HS-5 (cell line): ENCODE measurements around the gene PXT1.
"Not testable (repeated sequence)": the region's sequence is repeated elsewhere in the genome, so short reads cannot be mapped to it uniquely, and the experiment has no call there.

Experiments used
- DNase-seq: peaks from one replicate; pipeline ENCODE4 v3.0.0-alpha.2; 2012; ENCODE audit warnings: low read depth

The PXT1 gene

GRCh38 chr6:36443471-36444428 is 1.1 kb upstream of the PXT1 start:
- peak; percentile 14 for DNase-seq

- DNase-seq: no peak
These were observed 467 bp downstream of the PXT1 start for GRCh38 chr6:36442103-36442670.

DNA sequence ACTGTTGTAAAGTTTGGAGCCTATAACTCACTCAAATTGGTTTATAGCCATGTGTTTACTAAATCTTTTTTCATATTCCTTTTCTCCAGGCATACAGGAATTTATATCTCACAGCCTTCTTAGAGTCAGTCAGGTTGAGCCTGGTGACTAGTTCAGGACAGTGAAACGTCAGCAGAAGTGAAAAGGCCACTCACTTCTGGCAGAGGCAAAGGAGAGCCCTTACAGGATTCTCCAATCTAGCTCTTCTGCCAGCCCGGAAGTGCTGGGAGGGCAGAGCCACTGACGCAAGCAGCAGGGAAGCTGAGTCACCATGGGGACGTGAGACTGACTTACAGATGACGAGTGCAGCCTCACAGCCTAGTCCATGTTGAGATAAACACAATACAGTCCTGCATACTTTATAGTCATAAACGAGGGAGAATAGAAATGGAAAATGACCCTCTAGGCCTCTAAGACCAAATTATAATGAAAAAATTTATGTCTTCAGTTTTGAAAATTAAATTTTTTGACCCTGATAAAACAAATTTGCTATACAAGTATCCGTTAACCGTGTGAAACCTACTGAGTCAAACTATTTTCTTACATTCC is 1.3 kb downstream of the PXT1 start:
- peak; percentile 98 for DNase-seq

DNA sequence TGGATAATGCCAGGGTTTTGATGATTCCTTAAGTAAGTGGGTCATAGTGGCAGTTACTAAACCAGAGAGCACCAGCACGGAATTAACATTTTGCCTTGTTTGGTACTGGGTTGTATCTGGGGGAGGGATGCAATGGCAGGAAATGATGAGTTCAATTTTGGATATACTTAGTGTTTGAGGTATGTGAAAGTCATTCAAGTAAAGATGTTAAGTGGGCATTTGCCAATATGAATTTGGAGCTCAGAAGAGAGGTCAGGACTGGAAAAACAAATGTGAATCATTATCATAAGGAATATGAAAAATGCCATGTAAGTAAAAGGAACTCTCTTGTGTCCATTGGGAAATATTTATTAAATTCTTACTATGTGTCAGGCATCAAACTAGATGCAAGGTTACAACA is 6.2 kb downstream of the PXT1 start:
- DNase-seq: peak; percentile 90

- DNase-seq: peak; percentile 79
These were observed 10.4 kb downstream of the PXT1 start for GRCh38 chr6:36432151-36432671.

DNA sequence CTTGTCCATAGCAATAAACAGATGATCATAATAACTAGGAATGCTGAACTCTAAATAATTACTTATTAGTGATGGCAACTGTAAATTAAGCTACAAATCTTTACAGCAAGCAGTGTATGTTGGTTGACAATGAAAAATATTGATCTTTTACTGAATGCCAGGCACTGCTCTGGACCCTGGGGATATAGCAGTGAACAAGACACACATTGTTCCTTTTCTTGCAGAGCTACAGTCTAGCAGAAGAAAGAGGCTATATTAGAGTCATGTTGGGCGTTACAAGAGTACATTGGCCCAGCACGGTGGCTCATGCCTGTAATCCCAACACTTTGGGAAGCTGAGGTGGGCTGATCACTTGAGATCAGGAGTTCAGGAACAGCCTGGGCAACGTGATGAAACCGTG is 11.5 kb downstream of the PXT1 start:
- DNase-seq: no peak

DNA sequence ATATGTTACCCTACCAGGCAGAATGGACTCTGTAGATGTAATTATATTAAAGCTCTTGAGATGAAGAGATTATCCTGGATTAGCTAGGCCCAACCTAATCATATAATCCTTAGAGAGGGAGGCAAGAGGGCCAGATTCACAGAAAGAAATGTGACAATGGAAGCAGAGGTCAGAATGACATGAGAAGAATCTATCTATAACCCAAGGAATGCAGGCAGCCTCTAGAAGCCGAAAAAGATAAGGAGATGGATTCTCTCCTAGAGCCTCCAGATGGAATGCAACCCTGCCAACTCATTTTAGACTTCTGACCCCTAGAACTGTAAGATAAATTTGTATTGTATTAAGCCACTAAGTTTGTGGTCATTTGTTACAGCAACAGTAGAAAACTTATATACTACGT is 12.3 kb downstream of the PXT1 start:
- DNase-seq: peak; percentile 31

DNA sequence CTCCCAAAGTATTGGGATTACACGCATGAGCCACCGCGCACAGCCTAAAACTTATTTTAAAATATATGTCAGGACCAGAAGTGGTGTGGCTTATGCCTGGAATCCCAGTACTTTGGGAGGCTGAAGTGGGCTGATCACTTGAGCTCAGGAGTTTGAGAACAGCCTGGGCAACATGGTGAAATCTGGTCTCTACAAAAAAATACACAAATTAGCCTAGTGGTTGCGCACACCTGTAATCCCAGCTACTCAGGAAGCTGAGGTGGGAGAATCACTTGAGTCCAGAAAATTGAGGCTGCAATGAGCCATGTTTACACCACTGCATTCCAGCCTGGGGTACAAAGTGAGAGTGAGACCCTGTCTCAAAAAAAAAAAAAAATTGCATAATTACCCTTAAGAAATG is 13.7 kb downstream of the PXT1 start:
- DNase-seq: no peak

- DNase-seq: no peak
These were observed 16.0 kb downstream of the PXT1 start for GRCh38 chr6:36426622-36427021.

- peak; percentile 87 for DNase-seq
These were observed 19.4 kb downstream of the PXT1 start for GRCh38 chr6:36423101-36423824.

GRCh38 chr6:36422714-36423100 is 19.9 kb downstream of the PXT1 start:
- no peak for DNase-seq

DNA sequence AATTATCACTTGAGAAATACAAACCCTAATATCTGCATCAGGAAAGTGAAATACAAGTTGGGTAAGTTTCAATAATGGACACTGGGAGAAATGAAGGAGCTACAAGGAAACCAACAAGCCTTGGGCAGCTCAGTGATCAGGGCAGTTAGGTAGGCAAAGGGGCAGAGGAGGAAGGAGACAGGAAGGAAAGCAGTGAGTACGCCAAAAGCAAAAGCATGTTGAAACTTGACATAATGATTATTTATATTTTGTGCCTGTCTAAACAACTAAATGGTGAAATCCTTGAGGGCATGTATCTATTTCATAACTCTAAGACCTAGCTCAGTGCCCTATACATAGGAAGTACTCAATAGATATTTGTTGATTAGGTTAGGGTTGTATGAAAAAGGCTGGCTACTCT is 23.3 kb downstream of the PXT1 start:
- no peak for DNase-seq

GRCh38 chr6:36418558-36418957 is 24.1 kb downstream of the PXT1 start:
- DNase-seq: no peak

DNA sequence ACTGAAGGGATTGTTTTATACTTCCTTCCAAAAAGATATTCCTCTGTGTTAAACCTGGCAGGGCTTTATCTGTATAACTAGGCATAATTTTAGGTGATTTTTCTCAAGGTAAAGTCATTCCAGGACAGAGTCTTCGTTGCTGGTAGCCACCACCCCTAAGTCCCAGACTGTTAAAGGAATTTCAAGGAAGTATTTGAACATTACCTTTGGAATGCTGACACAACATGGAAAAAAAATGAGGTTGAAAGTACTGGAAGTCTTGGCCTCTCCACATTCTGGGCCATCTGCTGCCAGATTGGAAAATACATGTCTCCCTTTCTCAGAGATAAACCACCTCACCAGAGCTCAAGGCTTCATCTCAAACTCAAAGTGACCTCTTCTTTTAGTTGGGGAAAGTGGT is 28.2 kb downstream of the PXT1 start:
- DNase-seq: peak; percentile 13

DNA sequence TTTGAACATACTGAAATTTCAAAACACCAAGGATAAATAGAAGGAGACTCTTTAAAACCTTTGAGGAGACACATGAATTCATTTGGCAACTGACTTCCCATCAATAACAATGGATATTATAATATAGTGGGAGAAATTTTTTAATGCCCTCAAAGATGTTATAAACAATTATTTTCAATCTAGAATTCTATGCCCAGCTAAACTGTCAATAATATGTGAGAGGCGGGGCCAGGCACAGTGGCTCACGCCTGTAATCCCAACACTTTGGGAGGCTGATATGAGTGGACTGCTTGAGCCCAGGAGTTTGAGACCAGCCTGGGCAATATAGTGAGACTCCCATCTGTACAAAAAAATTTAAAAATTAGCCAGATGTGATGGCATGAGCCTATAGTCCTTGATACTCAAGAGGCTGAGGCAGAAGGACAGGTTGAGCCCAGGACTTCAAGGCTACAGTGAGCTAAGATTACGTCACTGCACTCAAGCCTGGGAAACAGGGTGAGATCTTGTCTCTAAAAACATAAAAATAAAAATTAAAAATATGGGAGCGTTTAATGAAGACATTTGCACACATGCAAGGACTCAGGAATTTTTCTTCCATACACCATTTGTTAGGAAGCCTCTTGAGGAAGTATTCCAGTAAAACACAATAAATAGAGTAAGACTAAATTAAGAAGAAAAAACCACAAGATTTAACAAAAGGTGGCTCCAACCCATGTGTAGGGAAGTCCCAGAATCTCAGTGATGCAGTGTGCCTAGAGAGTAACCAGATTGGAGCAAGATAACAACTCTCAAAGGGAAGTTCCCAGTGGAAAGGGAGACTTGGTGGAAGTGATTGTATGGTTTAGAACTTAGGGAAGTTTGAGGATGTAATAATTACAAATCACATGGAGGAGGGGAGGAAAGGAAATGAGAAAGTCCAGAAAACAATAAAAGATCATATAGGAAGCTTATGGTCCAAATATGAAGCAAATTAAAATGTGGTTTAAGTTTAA is 28.9 kb downstream of the PXT1 start:
- no peak for DNase-seq

- DNase-seq: not testable (repeated sequence)
These were observed 32.9 kb downstream of the PXT1 start for GRCh38 chr6:36409718-36410117.

DNA sequence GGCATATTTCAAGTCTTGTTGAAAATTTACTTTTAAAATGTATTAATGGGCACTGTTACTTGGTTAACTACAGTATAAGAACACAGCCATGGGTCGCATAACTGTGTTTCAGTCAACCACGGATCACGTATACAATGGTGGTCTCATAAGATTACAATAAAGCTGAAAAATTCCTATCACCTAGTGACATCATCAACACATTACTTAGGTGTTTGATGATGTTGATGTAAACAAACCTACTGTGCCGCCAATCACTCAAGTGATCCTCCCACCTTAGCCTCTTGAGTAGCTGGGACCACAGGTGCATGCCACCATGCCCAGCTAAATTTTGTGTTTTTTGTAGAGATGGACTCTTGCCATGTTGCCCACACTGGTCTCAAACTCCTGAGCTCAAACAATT is 38.5 kb downstream of the PXT1 start:
- no peak for DNase-seq

DNA sequence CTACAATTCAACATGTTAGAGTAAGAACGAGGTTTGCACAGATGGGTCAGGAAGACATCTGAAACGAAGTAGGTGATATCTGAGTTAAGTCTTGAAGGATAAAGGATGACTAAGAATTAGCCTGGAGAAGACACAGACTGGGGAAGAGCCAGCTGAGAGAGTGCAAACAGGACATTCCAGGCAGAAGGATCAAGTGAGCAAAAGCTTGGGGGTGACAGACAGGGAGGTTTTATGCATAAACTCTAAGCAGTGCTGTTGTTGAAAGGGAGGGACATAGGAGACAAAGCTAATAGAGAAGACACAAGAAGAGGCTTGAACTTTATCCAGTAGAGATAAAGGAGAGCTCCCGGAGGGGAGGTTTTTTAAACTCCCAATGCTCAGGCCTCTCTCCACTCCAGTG is 40.2 kb downstream of the PXT1 start:
- DNase-seq: no peak

DNA sequence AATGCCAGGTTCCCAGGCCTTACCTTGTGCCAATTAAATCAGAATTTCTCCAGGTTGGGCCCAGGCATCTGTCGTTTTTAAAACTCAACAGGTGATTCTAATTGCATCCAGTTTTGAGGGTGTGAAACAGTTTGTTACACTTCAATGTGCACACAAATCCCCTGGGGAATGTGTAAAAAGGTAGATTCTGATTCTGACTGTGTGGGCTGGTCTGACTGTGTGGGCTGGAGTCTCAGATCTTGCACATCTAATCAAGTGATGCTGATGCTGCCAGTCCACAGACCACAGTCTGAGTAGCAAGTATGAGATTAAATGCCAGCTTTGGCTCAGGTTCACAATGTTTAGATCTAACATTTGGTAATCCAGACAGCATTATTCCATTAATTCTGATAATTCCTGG is 42.7 kb downstream of the PXT1 start:
- DNase-seq: no peak

DNA sequence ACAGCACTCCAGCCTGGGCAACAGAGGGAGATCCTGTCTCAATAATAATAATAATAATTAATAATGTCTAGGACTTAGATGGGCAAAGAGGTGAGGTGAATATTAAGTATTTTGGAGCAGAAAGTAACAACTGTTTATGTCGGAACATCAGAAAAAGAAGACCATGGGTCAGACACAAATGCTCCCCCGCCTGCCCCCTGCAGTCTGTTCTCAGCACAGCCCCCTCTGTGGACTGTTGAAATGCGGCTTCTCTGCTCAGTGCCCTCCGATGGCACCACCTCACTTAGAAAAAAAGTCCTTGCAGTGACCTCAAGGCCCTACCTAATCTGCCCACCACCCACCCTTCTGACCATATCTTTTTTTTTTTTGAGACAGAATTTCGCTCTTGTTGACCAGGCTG is 50.0 kb downstream of the PXT1 start:
- DNase-seq: no peak

- no peak for DNase-seq
These were observed 53.3 kb downstream of the PXT1 start for GRCh38 chr6:36389353-36389752.
